Mammary epithelial cell (primary cell): ENCODE measurements around the gene ZNF862.

Source experiments
- EZH2 ChIP-seq: IDR thresholded peaks from 2 replicates; pipeline ENCODE4 v1.6.1; 2012; ENCODE audit warnings: low read length, inconsistent platforms, borderline replicate concordance
- TF ChIP-seq, protein P1 (sequence below), 2 donors: IDR thresholded peaks in 1 of 2; conservative IDR thresholded peaks in 1 of 2; 2 replicates each; pipeline ENCODE4 v1.5.1; 2011 to 2012; ENCODE audit warnings: inconsistent platforms in 2 of 2, low read length in 2 of 2, mild to moderate bottlenecking in 2 of 2, control low read depth in 1 of 2, low read depth in 1 of 2; ENCODE audit not compliant: insufficient read depth in 1 of 2; ENCODE audit errors: extremely low read depth in 1 of 2

- TF ChIP-seq, protein P1, sequence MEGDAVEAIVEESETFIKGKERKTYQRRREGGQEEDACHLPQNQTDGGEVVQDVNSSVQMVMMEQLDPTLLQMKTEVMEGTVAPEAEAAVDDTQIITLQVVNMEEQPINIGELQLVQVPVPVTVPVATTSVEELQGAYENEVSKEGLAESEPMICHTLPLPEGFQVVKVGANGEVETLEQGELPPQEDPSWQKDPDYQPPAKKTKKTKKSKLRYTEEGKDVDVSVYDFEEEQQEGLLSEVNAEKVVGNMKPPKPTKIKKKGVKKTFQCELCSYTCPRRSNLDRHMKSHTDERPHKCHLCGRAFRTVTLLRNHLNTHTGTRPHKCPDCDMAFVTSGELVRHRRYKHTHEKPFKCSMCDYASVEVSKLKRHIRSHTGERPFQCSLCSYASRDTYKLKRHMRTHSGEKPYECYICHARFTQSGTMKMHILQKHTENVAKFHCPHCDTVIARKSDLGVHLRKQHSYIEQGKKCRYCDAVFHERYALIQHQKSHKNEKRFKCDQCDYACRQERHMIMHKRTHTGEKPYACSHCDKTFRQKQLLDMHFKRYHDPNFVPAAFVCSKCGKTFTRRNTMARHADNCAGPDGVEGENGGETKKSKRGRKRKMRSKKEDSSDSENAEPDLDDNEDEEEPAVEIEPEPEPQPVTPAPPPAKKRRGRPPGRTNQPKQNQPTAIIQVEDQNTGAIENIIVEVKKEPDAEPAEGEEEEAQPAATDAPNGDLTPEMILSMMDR (conservative IDR thresholded peaks at IDR 0.05 in 1 of 2, IDR thresholded peaks at IDR 0.05 in 1 of 2; ENCODE audit: extremely low read depth in 1 of 2, insufficient read depth in 1 of 2, low read depth in 1 of 2, low read length in 2 of 2), result peak; percentile 39 to 46
- no peak for TF ChIP-seq EZH2
Measured at GRCh38 chr7:149811221-149811620, 27.0 kb upstream of the ZNF862 start.
